ENCODE results near the gene SUPV3L1. TPM values are rescaled to one million over a fixed set of nuclear protein-coding genes. Genes with fewer than 3 reads are reported as not detected.

Gene SUPV3L1
- polyA plus RNA-seq, 3 donors from 2014 or later = 15.0 to 30.4 (median 18.0) TPM

- Mint-ChIP-seq H3K4me3 (no peak overlapping the region), H3K4me1 (peaks cover 53 to 62% of the 10 kb centered on the region in 2 donors), H3K27me3 (ENCODE audit: low read depth in 3 of 3) (peaks cover 0 to 2% (median 0%) of the 10 kb centered on the region in 3 donors), H3K27ac (peak overlapping the region in 2 of 6 donors; percentile 49 to 71), H3K9me3 (no peaks in the 10 kb centered on the region), H3K36me3 (peaks cover 19 to 36% (median 29%) of the 10 kb centered on the region in 3 donors)
- DNase-seq = no peak
These were observed 31.1 kb downstream of the SUPV3L1 start for GRCh38 chr10:69211104-69211503.

- peak overlapping the region in 1 of 6 donors; percentile 53 for H3K27ac Mint-ChIP-seq
- H3K4me1 Mint-ChIP-seq = peaks cover 53 to 62% of the 10 kb centered on the region in 2 donors
- no peaks in the 10 kb centered on the region for H3K27me3 Mint-ChIP-seq (ENCODE audit: low read depth in 3 of 3)
These were observed 31.5 kb downstream of the SUPV3L1 start for GRCh38 chr10:69211524-69211923.

GRCh38 chr10:69213591-69214311, 33.7 kb downstream of the SUPV3L1 start:
- Mint-ChIP-seq H3K9me3 (no peaks in the 10 kb centered on the region), H3K4me3 (peak overlapping the region in 1 of 5 donors; percentile 5), H3K4me1 (peaks cover 37 to 42% of the 10 kb centered on the region in 2 donors), H3K27me3 (ENCODE audit: low read depth in 3 of 3) (peaks cover 0 to 2% (median 2%) of the 10 kb centered on the region in 3 donors), H3K36me3 (peaks cover 7 to 19% (median 10%) of the 10 kb centered on the region in 3 donors), H3K27ac (peak overlapping the region in 2 of 6 donors; percentile 23 to 45)
- no peak for DNase-seq

More at GRCh38 chr10:69211524-69211923, 31.5 kb downstream of the SUPV3L1 start:
- DNase-seq = no peak
- no peaks in the 10 kb centered on the region for H3K9me3 Mint-ChIP-seq
- H3K4me3 Mint-ChIP-seq = no peak overlapping the region
- peaks cover 15 to 32% (median 24%) of the 10 kb centered on the region in 3 donors for H3K36me3 Mint-ChIP-seq

- Mint-ChIP-seq H3K4me3 (peak overlapping the region in 2 of 5 donors; percentile 74 to 82), H3K9me3 (no peaks in the 10 kb centered on the region), H3K27me3 (ENCODE audit: low read depth in 3 of 3) (peaks cover 0 to 2% (median 2%) of the 10 kb centered on the region in 3 donors), H3K27ac (peak overlapping the region in 3 of 6 donors; percentile 23 to 89 (median 86)), H3K36me3 (peaks cover 0 to 9% (median 2%) of the 10 kb centered on the region in 3 donors), H3K4me1 (peaks cover 36 to 37% of the 10 kb centered on the region in 2 donors)
- no peak for DNase-seq
These were observed 34.7 kb downstream of the SUPV3L1 start for GRCh38 chr10:69214666-69215131.

- H3K36me3 Mint-ChIP-seq = peaks cover 0 to 4% (median 0%) of the 10 kb centered on the region in 3 donors
- H3K9me3 Mint-ChIP-seq = no peaks in the 10 kb centered on the region
- DNase-seq = peak in 2 of 3 donors; percentile 21 to 40
- peaks cover 33 to 36% of the 10 kb centered on the region in 2 donors for H3K4me1 Mint-ChIP-seq
- H3K27me3 Mint-ChIP-seq (ENCODE audit: low read depth in 3 of 3) = peaks cover 2 to 4% (median 3%) of the 10 kb centered on the region in 3 donors
- H3K4me3 Mint-ChIP-seq = peak overlapping the region; percentile 33 to 82 (median 68)
- peak overlapping the region; percentile 63 to 90 (median 88) for H3K27ac Mint-ChIP-seq
These were observed 35.6 kb downstream of the SUPV3L1 start for GRCh38 chr10:69215405-69216171.

- peak overlapping the region in 1 of 6 donors; percentile 2 for H3K27ac Mint-ChIP-seq
- peaks cover 2 to 4% (median 4%) of the 10 kb centered on the region in 3 donors for H3K27me3 Mint-ChIP-seq (ENCODE audit: low read depth in 3 of 3)
- no peak for DNase-seq
- H3K9me3 Mint-ChIP-seq = no peaks in the 10 kb centered on the region
- no peak overlapping the region for H3K4me3 Mint-ChIP-seq
- peaks cover 37 to 45% of the 10 kb centered on the region in 2 donors for H3K4me1 Mint-ChIP-seq
- peaks cover 0 to 4% (median 0%) of the 10 kb centered on the region in 3 donors for H3K36me3 Mint-ChIP-seq
These were observed 36.6 kb downstream of the SUPV3L1 start for GRCh38 chr10:69216577-69217118.

- Mint-ChIP-seq H3K9me3 (no peaks in the 10 kb centered on the region), H3K27me3 (ENCODE audit: low read depth in 3 of 3) (peaks cover 2 to 4% (median 4%) of the 10 kb centered on the region in 3 donors), H3K27ac (no peak overlapping the region), H3K36me3 (peaks cover 0 to 4% (median 0%) of the 10 kb centered on the region in 3 donors), H3K4me1 (peaks cover 42 to 51% of the 10 kb centered on the region in 2 donors), H3K4me3 (no peak overlapping the region)
- DNase-seq = no peak
These were observed 37.2 kb downstream of the SUPV3L1 start for GRCh38 chr10:69217119-69217754.

- H3K27ac Mint-ChIP-seq = peak overlapping the region in 1 of 6 donors; percentile 56
- no peak overlapping the region for H3K4me3 Mint-ChIP-seq
- H3K36me3 Mint-ChIP-seq = no peaks in the 10 kb centered on the region
- peaks cover 49 to 60% of the 10 kb centered on the region in 2 donors for H3K4me1 Mint-ChIP-seq
- no peak for DNase-seq
- no peaks in the 10 kb centered on the region for H3K9me3 Mint-ChIP-seq
- peaks cover 2 to 4% (median 4%) of the 10 kb centered on the region in 3 donors for H3K27me3 Mint-ChIP-seq (ENCODE audit: low read depth in 3 of 3)
These were observed 38.8 kb downstream of the SUPV3L1 start for GRCh38 chr10:69218831-69219230.

- DNase-seq = no peak
- Mint-ChIP-seq H3K4me1 (peaks cover 42 to 54% of the 10 kb centered on the region in 2 donors), H3K9me3 (no peaks in the 10 kb centered on the region), H3K27me3 (ENCODE audit: low read depth in 3 of 3) (peaks cover 3 to 4% (median 4%) of the 10 kb centered on the region in 3 donors), H3K36me3 (no peaks in the 10 kb centered on the region), H3K4me3 (no peak within 1 kb of the TSS), H3K27ac (peak within 1 kb of the TSS in 3 of 6 donors; percentile 69 to 83 (median 73))
These were observed 40.0 kb downstream of the SUPV3L1 start, which contains the start of gene HKDC1 for GRCh38 chr10:69220041-69220451. Gene HKDC1, plus strand, starts transcription at chr10:69220332. Its CDS starts 104 bp downstream, at chr10:69220436.

- Mint-ChIP-seq H3K36me3 (no peaks in the 10 kb centered on the region), H3K27ac (peak overlapping the region in 2 of 6 donors; percentile 62 to 83), H3K4me1 (peaks cover 42 to 54% of the 10 kb centered on the region in 2 donors), H3K9me3 (no peaks in the 10 kb centered on the region), H3K4me3 (no peak overlapping the region), H3K27me3 (ENCODE audit: low read depth in 3 of 3) (peaks cover 3 to 4% (median 4%) of the 10 kb centered on the region in 3 donors)
- no peak for DNase-seq
These were observed 40.5 kb downstream of the SUPV3L1 start for GRCh38 chr10:69220507-69220906.

GRCh38 chr10:69222157-69223027, 42.4 kb downstream of the SUPV3L1 start:
- Mint-ChIP-seq H3K27ac (peak overlapping the region; percentile 76 to 92 (median 84)), H3K9me3 (no peaks in the 10 kb centered on the region), H3K36me3 (no peaks in the 10 kb centered on the region), H3K27me3 (ENCODE audit: low read depth in 3 of 3) (peaks cover 3 to 5% (median 4%) of the 10 kb centered on the region in 3 donors), H3K4me1 (peaks cover 41 to 52% of the 10 kb centered on the region in 2 donors), H3K4me3 (peak overlapping the region; percentile 50 to 81 (median 63))
- peak; percentile 64 to 74 (median 69) for DNase-seq

- Mint-ChIP-seq H3K36me3 (no peaks in the 10 kb centered on the region), H3K27me3 (ENCODE audit: low read depth in 3 of 3) (peaks cover 4 to 7% (median 5%) of the 10 kb centered on the region in 3 donors), H3K27ac (peak overlapping the region; percentile 76 to 92 (median 84)), H3K4me3 (peak overlapping the region; percentile 50 to 81 (median 63)), H3K9me3 (no peaks in the 10 kb centered on the region), H3K4me1 (peaks cover 47 to 58% of the 10 kb centered on the region in 2 donors)
- no peak for DNase-seq
These were observed 43.0 kb downstream of the SUPV3L1 start for GRCh38 chr10:69223028-69223342.
